HG03575 (cell line): ENCODE results near the gene TMCO4.

ENCODE experiments used
- ATAC-seq: cut with Tn5 transposase; IDR thresholded peaks from one replicate; pipeline ENCODE4 v1.9.1; 2021; ENCODE audit not compliant: unreplicated experiment, insufficient number of reproducible peaks, low FRiP score; ENCODE audit errors: extremely low read depth

Gene TMCO4

DNA sequence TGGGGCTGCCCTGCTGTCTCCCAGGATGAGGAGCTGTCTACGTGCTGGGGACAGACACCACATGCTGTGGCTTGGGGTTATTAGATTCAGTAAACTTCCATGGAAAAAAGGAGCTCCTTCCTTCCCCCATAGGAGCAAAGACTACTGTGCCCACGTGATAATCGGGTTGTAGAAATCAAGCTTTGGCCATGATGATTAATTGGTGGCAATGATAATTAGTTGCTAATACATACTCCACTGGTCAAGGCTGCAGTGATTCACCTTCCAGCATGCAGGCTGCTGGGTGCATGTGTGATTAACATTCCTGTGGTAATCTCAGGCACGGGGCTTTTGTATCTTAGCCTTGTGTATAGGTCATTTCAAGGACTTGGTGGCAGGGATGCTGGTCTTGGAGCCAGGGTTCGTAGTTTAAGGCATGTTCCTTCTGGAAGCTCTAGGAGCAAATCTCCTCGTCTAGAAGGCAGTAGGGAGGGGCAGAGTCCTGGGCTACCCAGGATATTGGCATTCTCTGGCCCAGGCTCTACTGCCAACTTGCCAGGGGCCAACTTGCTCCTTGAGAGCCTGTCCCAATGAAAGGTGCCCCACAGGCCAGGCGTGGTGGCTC is 41.4 kb downstream of the TMCO4 start:
- ATAC-seq, result no peak

DNA sequence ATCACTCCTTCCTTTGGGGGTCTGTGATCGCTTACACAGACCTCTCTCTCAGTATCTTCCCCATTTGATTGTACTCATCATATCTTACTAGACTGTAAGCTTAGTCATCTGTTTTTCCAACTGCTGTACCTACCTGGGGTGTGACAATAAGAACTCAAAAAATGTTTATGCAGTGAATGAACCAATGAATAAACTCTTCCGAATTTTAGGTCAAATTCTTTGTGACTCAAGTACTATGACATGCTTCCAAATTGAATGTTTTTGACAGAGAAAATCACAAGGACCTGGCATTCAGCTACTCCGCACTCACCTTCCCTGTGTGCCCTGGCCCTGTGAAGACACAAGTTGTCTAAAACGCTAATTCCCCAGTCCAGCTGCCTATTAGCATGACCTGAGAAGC is 42.1 kb downstream of the TMCO4 start:
- no peak for ATAC-seq

DNA sequence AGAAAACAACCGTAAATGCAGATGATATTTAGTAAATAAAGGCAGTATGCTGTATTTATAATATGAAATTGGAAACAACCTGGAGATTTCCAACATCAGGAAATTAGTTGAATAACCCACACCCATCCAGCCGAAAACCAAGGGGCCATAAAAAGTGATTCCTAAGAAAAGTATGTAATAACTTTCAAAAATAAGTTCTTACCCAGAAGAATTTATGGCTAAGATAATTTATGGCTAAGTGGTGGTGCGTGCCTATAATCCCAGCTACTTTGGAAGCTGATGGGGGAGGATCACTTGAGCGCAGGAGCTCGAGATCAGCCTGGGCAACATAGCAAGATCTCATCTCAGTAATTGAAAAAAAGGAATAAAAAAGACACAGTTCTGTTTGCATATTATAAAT is 43.2 kb downstream of the TMCO4 start:
- ATAC-seq, result no peak

DNA sequence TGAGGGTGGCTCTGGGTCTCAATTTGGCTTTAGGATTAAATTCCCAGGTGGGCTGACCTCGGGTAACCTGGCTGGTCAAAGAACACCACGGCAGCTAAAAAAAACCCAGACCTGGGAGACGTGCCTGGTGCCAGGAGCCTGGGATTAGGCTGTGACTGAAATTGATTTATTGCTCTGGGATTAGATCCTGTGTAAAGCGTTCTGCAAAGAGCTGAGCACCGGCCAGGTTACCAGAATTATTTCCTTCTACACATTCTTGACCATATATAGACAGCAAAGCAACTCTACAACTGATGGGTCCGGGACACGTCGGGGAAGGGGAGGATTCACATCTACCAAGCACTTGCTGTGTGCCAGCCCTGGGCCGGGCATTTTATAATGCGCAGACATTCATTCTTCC is 45.2 kb downstream of the TMCO4 start:
- no peak for ATAC-seq

DNA sequence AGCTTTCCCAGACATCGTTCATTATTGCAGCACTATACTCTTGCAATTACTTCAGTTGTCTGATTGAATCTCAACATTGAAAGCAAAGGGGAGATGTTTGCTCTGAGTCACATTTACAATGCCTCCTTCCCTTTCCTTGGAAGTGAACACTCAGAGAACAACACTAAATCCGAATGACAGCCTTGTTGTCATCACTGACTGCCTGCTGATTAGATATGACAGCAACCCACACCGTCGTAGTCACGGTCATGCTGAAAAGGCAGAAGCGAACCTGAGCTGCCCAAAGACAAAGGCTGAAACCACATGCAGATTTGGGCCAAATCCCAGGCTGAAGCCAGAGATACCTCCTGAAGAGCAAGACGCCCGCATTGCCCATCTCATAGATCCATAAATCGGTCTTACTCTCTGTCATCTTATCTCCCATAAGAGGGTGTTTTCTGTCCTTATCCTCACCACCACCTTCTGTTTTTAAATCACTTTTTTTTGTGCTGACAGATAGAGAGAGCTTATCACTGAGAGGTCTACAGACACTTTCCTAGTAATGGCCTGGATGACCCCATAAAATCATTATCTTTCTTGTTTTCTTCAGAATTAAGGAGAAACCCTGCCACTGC is 47.5 kb downstream of the TMCO4 start:
- ATAC-seq, result no peak

DNA sequence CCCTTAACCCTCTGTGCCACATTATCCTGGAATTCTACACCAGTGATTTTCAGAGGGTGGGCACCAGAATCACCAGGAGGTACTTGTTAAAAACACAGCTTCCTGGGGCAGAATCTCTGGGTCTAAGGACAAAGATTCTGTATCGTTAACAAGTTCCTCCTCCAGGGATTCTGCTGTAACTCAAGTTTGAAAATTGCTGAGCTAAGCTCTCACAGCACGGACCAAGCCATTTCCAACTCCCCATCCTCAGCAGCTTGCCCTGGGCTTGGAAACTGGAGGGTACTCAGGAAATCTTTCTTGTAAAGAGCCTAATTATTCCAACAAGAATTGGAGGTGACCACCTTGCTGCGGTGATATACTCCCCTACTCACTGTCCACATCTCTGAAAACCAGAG is 48.8 kb downstream of the TMCO4 start:
- no peak for ATAC-seq

DNA sequence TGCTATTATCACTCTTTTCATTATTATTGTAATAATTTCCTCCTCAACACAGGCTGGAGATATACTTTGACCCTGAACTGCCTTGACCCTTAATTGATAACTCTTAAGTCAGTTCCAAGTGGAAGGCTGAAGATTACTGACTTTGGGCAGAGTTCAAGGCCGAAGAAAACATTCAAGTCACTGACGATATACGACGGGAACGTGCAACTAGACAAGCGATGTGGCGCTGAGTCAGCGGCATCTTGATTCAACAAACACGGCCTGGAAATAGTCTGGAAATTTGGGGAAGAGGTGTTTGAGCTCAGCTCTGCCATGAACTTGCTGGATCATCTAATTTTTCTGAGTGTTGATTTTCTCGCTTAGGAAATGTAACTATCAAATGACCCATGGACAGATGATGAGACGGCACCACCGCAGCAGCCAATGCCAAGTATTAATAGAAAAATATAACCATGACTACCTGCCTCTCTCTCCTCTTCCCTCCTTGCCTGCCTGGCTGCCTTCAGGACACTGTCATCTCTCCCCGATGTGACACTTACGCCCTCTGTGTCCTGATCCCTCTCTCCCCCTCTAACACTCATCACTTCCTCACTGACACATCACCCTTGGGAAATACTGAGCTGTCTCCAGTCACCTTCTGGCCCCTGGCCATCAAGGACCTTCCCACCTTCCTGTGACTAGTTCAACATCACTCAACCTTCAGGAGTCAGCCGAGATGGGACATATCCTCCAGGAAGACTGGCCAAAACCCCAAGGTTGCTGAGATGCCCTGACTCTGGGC is 49.4 kb downstream of the TMCO4 start:
- ATAC-seq, result no peak

DNA sequence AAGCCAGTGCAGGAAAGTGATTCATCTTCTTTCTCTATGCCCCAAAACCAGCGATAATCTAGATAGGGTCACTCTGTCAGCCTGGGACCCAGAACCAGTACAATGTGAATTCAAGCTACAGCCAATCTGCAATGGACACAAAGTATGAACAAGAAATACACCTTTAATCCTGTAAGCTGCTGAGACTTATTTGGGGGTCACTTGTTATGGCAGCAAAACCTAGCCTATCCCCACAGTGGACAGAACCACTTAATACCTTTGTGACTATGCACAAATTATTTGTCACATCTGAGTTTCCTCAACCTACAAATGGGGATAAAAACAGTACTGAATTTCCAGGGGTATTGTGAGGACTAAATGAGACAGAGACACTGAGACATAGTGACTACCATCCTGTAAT is 50.0 kb downstream of the TMCO4 start:
- no peak for ATAC-seq

DNA sequence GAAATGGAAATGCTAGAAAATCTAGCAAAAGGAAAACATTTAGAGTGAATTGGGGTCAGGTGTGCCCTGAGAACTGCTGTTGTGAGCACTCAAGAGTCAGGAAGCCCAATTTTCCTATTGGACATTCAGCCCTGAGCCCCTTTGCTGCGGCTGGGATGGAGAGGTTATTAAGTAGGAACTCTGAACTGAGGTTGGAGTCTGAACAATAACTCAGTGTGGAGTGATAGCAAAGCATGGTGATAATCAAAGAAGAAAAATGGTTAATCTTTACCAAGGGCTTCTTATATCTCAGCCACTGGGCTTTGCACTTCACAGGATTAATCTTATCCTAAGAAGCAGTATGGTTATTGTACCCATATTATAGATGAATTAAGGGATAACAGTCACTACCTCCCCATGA is 52.0 kb downstream of the TMCO4 start:
- ATAC-seq, result no peak

DNA sequence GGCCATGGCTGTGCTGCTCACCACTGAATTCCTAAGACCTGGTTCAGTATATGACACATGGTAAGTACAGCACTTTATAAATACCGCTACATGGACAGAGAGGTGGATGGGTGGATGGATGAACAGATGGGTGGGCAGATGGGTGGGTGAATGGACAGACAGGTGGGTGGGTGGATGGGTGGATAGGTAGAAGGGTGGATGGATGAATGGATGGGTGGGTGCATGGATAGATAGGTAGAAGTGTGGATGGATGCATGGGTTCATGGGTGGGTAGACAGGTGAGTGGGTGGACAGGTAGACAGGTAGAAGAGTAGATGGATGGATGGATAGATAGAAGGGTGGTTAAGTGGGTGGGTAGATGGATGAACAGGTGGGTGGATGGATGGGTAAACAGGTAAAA is 54.8 kb downstream of the TMCO4 start:
- no peak for ATAC-seq

DNA sequence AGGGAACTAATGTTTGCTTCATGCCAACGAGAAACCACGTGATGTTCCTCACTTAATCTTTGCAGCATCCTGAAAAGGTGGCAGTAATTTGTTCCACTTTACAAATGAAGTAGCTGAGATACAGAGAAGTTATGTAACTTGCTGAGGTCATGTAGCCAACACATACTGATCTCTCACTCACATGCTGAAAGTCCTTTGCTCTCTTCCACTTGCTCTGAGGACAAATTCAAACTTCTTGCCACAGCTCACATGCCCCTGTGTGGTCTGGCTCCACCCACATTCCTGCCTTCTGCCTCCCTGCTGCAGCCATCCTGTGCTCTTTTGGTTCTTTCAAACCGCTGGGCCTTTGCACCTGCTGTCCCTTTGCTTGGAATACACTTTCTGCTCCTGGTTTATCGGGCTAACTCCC is 55.4 kb downstream of the TMCO4 start:
- ATAC-seq, result no peak

DNA sequence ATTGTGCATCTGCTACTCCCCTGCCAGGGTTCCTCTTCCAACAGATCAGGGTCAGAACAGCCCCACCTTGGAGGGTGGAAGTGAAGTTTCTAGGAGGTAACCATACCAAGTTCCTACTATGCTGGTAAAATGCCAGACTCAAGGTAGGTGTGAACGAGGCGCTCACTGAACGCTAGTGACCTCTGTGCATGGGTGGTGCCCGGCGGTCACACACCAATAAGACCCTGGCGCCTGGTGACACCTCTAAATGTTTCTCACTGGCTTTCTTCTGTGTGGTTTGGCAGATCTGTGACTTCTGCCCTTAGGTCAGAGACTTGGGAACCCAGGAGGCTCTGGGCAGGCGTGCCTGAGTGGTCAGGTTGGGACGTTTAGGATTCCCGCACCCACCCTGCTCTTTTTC is 55.9 kb downstream of the TMCO4 start:
- ATAC-seq, result no peak

DNA sequence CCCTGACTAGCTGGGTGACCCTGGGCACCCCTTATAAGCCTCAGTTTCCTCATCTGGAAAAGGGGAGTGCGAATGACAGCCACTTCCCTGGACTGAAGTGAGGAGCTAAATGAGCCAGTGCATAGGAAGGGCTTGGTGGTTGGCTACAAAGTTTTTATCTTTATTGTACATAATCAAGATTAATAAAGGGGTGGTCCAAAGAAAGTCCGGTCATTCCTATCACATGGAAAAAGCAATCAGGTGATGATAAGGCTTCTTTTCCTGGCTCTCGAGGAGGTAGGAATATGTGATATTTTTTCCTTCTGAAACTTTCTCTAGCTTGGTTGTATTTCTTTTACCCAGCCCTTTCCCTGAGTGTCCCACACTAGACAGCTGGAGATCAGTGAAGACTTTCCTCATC is 56.5 kb downstream of the TMCO4 start:
- no peak for ATAC-seq

DNA sequence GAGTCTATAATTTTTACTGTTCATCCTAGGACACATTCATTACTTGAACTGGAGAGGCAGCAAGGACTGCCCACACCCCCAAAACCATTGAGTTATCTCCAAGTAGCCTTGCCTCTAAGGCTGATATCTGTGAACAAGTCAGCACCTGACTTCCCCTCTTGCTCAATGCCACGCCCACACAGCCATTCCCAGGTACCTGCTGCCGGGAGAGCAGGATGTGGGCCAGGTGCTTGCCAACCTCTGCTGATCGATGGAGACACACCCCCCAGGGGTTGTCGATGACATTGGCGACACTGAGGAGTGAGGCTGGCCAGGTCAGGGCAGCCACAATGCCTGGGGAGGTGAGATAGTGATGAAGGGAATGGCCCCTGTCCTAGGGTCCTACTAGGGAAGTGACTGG is 60.1 kb downstream of the TMCO4 start:
- no peak for ATAC-seq

DNA sequence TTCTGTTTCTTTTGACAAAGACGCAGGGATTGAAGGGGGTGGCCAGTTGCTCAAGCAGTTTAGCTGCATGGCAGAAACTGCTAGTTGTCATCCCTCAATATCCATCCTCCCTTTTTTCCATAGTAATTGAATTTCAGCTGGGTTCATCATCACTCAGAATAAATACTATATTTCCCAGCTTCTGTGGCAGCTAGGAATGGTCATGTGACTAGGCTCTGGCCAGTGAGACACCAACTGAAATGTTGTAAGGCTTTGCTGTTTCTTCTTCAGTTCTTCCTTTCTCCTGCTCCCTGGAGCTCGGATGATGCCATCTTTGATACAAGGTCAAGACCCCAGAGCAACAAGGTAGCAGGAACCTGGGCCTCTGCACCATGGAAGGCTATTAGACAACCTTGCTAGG is 61.0 kb downstream of the TMCO4 start:
- ATAC-seq, result no peak

DNA sequence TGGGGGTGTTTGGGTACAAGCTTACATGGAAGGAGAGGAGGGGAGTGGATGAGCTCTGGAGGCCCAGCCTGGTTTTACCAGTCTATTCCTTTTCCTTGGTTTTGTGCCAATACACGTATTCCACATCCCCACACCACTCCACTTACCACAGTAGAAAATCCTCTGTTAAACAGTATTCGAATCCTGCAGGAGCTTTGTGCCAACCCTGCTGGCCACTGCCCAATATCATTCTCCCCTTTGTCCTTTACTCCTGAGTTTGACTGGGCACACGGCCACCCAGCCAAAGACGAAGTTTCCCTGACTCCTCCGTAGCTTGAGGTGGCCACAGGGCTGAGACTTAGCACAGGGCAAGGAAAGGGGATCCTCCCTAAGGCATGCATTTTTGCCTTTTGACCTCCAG is 61.6 kb downstream of the TMCO4 start:
- ATAC-seq, result no peak

DNA sequence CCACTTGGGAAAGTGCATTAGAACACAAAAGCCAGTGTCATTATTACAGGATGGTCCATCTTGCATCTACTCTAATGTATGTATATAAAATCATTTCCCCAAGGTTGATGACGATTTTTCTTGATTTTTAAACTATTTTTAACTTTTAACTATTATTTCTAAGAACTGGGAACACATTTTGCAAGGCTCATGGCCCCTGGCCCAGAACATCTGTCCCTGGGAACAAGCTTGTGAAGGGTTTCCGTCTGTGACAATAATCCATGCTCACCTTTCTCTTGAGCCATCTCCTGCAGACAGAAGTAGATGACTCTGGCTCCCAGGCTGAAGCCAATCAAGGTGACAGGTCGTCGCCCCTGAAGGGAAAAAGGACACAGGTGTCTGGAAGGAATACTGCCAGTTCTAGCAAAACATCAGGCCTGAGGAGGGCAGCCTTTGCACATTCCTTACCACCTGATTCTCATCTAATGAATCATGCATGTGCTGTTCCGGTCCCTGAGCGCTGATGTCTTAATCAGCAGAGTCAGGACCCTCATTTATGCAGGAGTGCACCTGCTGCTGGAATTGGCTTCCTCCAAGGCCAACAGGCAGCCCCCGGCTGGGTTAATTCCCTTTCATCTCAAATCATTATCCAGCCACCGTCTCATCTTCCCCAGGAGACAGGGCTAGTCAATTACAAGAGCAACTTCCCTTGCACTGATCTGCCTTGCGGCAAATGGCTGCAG is 62.5 kb downstream of the TMCO4 start:
- no peak for ATAC-seq

DNA sequence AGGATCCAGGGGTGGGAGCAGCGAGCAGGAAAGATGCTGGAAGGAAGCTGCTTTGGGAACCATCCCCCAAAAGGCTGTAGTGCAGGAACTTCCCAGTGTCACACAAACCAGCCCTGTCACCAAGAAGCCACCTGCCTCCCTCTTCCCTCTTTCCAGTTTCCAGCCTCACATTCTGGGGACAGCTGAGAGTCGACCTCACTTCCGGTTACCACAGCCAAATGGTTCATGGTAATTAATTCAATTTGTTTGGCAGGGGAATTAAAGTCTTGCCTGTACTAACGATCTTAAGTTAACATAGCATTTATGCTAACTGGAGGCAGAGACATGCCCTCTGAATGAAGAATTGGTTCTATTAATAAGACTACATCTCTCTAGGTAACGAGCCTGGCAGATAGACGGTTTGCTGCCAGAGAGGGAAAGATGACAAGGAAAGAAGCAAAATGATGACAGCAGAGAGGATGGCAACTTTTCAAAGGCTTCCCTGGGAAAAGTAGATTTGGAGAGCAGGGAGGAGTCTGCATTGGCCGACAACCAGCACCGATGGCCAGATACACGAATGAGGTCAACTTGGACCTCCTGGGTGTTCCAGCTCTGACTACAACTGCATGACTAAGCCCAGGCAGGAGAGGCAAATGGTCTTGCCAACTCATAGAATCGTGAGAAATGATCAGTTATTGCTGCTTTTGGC is 64.1 kb downstream of the TMCO4 start:
- no peak for ATAC-seq

DNA sequence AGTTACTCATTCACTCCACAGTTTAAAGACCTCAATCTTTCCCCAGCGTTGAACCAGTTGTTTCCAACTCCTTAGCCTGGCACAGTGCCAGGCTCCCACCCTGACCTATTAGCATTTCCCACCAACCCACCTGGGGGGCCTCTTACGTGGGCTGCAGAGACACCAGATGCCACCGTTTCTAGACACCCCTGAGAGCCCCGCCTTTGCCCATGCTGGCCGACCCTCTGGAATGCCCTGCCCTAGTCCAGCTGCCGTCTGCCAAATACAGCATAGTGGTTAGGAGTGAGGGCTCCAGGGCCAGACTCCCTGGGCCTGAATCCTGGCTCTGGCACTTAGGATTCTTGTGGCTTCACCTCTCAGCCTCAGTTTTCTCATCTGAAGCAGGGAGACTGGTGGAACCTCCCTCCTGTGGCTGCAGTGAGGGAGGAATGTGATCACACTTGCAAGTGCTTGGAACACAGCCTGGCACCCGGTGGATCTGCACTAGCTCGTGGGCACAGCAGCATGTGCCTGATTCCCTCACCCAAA is 65.2 kb downstream of the TMCO4 start:
- no peak for ATAC-seq
